C1 segment of cervical spinal cord (tissue), 14 donors: ENCODE data around the gene MTTP.
"Not testable (repeated sequence)": the region's sequence is repeated elsewhere in the genome, so short reads cannot be mapped to it uniquely, and the experiment has no call there.

ENCODE experiments used
- DNase-seq, 14 donors: peaks; one replicate each; lab custom pipeline; 2025; lab: John Stamatoyannopoulos, UW

MTTP gene

DNA sequence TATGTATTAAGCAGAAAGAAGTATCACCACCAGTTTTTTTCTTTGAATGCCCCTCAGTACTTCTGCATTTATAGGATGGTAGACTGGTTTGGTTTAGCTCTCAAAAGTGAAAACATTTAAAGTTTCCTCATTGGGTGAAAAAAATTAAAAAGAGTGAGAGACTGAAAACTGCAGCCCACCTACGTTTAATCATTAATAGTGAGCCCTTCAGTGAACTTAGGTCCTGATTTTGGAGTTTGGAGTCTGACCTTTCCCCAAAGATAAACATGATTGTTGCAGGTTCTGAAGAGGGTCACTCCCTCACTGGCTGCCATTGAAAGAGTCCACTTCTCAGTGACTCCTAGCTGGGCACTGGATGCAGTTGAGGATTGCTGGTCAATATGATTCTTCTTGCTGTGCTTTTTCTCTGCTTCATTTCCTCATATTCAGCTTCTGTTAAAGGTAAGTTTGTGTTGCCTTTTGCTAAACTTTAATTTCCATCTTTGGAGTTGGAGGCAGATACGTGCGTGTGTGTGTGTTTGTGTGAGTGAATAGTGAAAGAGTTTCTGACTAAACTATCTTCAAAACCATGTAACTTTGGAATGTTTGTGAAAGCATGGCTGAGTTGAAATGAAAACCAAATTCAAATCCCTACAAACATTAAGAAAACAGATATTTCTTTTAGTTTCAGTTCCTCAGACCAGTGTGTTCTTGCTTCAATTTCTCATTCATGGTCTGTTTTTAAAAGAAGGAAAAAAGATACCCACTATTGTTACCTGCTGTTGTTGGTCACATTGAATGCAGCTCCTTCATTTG lies at the start of gene MTTP:
Gene MTTP (plus strand): TSS at position 295 of the 795 bp plus-strand sequence. CDS start 86 bp downstream, at position 381.
- DNase-seq, result no peak

DNA sequence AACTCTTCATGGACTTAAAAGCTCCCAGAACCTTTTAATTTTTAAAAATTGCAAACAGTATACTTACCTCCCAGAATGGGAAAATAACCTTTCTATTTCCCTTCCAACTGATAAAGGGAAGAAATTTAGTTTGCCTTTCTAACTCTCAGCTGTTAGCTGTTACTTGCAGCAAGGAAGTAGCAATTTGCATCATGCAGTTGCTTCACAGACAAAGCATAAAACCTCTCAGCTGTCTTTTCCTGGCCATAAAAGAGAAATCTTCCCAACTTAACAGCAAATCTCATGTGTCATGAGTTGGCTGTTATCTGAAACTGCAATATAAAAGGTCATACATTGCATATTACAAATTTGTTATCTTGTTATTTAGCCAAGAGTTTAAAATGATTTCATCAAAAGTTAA lies 45.4 kb upstream of the MTTP start:
- no peak for DNase-seq

DNA sequence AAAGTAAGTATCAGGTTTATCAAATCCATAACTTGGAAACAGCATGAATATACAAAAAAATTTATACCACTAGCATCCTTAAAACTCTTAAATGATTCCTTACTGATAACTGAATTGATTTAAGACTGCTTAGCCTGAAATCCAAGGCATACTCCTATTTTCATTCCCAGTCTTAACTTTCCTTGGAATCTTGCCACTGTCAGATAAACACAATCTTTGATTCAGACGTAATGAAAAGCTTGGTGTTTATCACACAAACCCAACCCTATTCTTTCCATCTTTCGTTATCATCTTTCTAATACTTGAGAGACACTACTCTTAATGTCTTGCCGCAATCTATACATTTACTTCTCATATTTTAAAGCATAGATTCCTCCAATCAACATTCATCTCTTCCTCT lies 44.7 kb upstream of the MTTP start:
- DNase-seq, result no peak

DNA sequence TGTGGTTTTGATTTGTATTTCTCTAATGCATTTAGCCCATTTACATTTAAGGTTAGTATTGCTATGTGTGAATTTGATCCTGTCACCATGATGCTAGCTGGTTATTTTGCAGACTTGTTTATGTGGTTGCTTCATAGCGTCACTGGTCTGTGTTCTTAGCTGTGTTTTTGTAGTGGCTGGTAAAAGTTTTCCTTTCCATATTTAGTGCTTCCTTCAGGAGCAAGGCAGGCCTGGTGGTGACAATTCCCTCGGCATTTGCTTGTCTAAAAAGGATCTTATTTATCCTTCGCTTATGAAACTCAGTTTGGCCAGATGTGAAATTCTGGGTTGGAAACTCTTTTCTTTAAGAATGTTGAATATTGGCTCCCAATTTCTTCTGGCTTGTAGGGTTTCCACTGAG lies 39.9 kb upstream of the MTTP start:
- not testable (repeated sequence) for DNase-seq

DNA sequence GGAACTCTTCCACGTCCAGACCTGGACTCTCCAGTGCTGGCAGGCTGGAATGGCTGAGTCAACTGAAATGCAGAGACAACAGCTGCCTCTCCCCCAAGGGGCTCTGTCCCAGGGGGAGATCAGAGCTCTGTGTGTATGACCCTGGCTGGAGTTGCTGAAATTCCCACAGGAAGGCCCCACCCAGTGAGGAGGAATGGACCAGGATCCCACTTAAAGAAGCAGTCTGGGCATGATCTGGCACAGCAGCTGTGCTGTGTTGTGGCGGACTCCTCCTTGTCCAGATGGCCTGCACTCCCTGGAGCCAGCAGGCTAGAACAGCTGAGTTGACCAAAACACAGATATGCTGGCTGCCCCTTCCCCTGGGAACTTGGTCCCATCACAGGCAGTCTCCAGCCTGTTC lies 38.4 kb upstream of the MTTP start:
- no peak for DNase-seq

DNA sequence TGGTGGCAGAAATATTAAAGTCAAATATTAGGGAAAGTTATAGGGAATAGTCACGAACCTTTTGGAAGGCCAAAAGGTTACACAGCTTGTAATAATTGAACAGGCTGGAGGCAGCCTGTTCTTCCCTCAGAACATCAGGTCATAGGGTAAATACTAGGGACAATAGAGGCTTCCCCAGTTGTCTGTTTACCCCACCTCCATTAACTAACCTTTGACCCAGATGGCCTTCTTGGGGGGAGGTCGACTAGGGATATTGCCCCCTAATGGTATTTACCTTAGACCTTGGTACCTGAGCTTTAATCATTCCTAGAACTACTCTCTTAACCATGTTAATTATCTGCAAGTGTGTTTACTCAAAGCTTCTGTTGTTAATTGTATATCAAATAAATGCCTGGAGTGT lies 37.8 kb upstream of the MTTP start:
- DNase-seq, result no peak

DNA sequence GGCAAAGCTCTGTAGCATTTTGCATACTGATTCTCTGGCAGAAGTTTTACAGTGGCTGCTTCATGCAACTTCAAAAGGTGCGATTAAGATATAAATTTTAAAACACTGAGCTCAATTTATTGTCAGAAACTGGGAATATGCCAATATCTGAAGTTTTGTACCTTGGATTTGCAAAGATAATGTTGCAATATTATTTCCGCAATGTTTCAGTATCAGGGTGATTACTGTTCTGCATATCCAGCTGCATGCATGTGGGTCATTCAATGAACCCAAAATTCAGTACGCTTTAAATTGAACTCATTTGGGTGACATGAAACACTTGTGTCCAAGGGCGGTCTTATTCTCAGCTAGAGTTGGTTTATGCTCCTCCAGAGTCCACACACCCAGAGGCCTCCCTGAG lies 37.0 kb upstream of the MTTP start:
- DNase-seq, result no peak

DNA sequence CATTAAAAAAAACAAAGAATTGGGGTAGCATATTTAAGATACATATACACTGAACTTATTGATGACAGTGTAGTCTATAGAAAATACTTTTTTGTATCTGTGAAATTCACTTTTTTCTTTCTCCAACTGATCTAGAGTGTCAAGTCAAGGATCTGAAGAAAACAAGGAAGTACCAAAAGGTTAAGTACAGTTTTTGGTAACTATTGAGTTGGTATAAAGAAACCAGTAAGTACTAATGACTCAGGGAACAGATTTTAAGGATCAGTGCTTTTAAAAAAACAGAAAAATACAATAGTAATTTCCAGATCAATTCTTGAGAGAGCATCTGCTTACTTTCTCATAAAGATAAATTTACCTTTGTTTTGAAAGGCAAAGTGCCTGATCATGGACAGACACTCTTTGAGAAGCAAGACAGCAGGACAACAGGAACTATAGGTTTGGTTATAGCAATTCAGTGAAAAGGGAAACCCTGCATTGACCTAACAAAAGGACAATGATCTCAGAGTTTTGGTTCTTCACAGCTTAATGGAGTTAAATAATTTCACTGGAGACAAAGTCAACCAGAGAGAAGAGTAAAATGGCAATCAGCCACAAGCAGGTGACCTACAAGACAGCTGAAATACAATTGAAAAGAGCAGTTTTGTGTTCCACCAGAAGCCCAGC lies 34.2 kb upstream of the MTTP start:
- DNase-seq, result no peak

DNA sequence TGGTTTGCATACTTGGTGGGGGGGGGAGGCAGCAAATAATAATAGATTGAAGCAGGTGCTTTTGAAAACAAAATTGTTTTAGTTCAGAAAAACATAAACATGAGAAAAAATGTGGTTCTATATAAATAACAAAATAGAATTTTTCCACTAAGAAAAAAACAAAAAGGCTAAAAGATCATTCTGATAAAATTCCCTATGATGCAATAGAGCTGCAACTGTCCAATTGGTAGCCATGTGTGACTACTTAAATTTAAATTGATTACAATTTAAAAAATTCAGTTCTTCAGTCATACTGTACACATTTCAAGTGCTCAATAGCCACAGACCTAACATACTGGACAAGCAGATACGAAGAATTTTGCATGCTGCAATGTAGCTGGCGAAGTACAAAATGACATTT lies 21.8 kb upstream of the MTTP start:
- no peak for DNase-seq

DNA sequence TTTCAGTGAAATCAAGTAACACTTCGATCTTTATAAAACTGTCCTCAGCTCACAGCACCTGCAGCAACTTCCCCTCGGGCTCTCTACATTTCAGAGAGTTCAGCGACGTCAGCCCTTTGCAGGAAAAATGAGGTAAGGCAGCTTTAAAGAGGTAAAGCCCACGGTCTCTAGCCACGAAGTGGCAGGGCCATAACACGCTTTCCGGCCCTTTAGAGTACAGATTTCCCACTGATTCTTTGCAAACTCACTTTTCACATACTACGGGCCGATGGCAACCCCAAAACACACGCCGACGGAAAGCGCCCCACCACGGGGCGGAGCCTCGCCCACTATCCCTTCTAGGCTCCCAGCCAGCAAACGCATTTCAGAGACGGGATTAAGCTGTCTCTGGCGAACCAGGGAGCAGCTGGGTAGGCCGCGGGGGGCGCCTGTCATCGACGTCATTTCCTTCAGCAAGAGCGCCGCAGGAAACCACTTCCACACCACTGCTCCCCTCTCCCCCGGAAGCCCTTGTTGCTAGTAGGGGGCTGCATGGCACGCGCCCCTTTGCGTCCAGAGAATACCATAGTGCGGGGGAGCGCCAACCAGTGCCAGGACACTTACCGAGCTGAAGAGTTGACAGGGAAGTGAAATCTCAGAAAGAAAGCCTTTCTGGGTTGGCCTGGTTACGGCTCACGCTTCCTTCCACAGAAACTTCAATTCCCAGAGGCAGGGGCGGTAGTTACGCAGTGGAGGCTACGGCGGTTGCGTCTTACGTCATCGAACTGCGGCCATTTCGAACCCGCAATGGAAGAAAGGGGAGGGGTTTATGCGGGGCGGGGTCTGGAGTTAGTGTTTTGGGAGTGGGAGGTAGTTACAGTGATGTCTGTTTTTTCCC lies 11.1 kb upstream of the MTTP start, which contains the start of gene TRMT10A:
Gene TRMT10A (minus strand): TSS at position 730 of the 877 bp plus-strand sequence. CDS start 4,701 bp downstream, outside the sequence.
- DNase-seq, result peak; percentile 95 to 100 (median 99)

DNA sequence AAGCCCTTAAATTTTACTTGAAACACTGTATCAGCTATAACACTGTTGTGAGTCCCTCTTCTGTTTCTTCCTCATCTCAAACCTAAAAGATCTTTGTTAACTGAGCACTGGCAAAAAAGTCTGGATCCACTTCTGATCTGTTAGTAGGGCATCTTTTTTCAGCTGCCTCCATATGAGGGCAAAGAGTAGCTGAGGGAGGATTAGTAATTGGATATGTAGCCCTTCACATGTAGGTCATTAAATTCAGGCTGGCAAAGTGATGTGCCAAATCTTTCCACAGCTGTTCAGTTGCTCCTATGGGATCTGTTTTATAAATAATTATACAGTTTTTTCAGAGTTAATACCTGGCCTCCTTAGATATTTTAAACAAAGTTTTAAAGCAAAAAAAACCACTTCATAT lies 9.7 kb upstream of the MTTP start:
- no peak for DNase-seq

DNA sequence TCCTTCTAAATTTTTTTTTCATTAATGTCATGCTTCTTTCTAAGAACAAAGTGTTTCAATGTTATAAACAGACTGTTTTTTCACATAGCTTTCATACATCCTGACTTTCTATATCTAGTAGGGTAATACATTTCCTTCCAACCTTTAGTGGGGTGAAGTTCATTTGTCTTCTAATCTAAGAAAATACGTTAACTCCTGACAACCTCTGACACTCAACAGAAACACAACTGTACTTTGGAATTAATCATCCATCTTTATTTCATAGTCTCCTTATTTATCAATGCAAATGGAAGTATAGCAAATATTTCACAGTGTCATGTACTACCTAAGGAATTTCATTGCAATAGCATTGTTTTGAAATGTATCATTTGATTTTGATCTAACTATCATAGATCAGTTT lies 2.7 kb upstream of the MTTP start:
- no peak for DNase-seq

DNA sequence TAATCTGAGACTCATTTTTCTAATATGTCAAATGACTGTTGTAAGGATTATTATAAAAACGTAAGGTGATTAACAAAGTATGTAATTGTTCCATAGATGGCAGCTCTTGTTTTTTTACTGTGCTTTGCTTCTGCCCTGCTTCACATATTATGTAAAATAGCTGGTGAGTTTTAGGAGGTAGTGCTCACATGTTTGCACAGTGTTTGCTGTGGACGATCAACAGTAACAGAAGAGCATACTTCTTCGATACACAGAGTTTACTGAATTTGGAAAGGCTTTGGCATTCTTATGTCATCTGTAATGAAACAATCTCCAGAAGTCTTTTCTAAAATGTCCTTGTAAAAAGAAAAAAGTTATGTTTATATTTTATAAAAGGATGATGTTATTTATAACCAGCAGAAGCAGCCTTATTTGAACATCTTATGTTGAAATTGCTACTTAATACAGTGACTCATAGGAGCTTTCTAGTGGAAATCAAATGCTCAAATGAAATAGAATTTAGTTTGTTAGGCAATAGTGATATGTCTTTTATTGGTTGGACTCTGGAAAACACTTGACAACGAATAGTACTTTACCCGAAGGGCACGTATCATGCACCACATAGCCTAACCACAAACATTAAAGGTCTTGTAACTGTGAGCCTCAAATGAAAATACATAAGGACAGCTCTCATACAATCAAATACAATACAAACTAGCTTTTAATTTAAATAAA lies 1.9 kb upstream of the MTTP start:
- DNase-seq, result no peak

DNA sequence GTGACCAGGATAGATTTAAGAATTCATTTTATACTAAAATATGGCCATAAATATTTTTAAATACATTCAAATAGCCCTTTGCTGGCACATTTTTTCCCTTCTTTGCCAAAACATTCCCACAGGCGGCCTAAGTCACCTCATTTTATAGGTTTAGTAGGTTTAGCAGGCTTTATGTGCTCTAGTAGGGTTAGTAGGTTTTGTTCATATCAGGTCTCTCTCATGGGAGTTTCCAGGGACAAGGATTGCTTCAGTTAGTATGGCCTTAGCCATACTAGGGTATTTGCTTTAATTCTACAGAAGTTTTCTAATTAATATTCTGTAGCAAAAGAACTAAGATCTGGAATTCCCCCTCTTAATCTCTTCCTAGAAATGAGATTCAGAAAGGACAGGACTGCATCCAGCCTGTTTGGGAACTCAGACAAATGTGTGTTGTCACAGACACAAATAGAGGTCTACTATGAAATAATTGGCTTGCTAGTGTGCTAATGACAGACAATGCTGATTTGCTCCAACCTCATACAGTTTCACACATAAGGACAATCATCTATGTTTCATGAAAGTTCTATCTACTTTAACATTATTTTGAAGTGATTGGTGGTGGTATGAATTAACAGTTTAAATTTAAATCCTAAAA lies 772 bp upstream of the MTTP start:
- no peak for DNase-seq

DNA sequence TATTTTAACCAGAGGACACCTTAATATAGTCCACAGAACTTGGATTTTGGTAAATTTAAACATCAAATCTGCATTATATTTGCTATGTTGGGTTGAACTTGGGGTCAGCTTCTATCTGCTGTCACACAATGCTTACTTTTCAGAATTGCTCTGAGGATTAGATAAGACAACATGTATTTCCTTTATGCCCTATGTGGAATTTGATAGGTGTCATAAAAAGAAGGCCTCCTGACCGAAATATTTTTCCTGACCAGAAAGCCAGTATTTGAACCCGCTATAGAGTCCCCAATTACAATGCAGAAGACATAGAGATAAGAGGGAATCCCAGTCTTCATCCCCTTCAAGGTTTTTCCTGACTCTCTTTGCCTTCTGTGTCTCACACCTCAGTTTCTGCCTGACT lies 4.1 kb downstream of the MTTP start:
- no peak for DNase-seq

DNA sequence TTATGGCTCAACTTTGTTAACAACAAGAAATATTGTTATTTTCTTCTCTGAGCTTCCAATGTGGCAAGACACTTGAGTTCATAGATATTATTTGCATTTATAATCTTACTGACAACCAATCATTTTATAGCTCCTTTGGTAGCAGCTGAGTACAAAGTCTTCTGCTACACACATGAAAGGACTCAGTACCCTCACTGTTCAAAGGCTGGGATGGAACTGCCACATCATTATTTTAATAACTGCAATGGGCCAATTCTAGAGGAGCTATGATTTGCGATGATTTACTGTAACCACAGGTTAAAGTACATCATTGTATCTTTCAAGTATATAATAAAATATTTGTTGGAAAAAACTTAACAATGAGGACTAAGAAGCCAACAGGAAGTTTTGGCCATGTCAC lies 10.9 kb downstream of the MTTP start:
- no peak for DNase-seq

DNA sequence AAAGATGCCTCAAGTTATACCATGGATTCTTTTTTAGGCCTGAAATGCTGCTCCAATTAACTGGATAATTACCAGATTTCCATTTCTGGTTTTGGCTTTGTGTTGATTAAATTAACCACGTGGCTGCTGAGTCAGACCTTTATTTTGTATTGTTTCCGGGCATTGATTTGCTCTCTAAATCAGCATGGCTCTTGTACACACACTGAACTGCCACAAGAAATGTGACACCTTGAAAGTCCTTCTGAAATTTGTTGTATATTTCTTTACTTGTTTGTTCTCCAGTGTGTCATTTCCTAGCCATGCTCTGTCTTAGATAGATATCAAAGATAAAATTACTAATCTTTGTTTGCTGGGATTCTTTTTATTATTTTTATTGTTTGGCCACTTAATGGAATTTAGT lies 11.7 kb downstream of the MTTP start:
- no peak for DNase-seq

DNA sequence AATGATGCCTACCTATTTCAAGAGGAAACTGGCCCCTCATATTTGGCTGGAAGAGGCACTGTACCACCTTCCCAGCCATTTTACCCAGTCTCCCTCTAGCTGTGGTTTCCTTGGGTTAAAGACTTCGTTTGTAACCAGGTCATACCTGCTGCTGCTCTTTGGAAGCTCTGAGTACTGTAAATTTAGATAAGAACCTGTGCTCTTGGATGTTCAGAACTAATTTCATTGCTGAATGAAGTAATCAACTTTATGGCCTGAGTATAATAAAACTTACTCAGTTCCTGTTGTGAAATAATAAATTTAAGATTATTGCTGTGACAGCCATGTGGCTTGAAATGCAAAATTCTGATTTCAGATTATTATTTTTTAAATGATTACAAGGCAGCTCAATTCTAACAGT lies 12.2 kb downstream of the MTTP start:
- DNase-seq, result no peak

DNA sequence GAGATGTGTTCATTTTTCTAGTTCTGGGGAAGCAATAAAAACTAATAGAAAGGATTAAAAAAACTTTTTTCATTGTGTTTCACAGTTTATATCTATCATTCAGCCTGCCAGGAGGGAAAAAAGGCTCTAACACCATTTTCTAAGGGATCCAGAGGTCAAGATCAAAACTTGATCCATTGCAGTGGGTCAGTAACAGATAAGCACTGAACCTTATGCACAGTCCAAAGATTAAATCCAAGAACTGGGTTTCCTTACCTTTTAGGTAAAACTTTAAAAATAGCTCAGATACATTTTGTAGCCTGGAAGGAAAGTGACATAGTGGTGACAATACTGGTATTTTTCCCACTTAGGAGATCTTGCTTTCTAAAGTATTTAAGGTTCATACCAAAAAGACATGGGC lies 12.7 kb downstream of the MTTP start:
- no peak for DNase-seq

DNA sequence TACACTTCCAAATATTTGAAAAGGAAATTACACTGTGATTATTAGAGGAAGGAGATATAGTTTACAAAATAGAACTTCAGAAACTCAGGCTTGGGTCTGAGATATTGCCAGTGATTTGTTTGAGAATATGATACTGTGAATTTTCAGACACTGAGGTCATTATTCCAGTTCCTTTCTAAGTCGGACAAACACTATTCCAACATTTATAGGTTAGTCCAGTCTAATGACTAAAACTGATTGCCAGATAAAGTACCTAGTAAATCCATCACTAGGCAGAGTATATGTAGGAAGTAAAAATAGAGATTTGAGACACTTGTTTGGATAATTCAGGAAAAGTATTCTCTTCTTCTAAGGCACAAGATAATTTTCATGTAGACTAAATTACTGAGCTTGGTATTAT lies 13.2 kb downstream of the MTTP start:
- no peak for DNase-seq

DNA sequence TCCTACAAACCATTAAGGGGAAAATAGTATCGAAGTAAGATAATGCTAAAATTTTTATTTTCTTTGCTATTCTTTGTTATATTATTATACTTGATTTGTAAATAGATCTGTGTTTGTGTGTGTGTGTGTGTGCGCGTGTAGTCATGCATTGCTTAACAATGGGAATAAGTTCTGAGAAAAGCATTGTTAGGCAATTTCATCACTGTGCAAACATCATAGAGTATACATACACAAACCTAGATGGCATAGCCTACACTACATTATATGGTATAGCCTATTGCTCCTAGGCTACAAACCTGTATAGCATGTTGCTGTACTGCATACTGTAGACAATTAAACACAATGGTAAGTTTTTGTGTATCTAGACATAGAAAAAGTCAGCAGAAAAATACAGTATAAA lies 17.1 kb downstream of the MTTP start:
- no peak for DNase-seq
